Esophagus muscularis mucosa (tissue), 4 donors: ENCODE data around the gene FAT1.

Experiments
- EP300 ChIP-seq: sonication (generic); formaldehyde crosslinking; IDR thresholded peaks from one replicate; pipeline ENCODE4 v1.6.1; 2017; ENCODE audit warnings: antibody characterized with exemption
- POLR2A ChIP-seq: fragments of 450-650 bp; IDR thresholded peaks from one replicate; pipeline ENCODE4 v1.6.1; 2017; ENCODE audit warnings: antibody characterized with exemption, moderate library complexity, mild to moderate bottlenecking, low read depth
- POLR2AphosphoS5 ChIP-seq, 2 donors: sonication (generic); formaldehyde crosslinking; IDR thresholded peaks; one replicate each; pipeline ENCODE4 v1.6.1; 2017; ENCODE audit warnings: antibody characterized with exemption in 2 of 2
- TF ChIP-seq, protein P1 (sequence below), 3 experiments: fragments of 200-600 bp in 2 of 3; fragments of 450-650 bp in 1 of 3; sonication (generic) in 2 of 3; IDR thresholded peaks; one replicate each; pipeline ENCODE4 v1.5.1; 2017 to 2019; ENCODE audit warnings: antibody characterized with exemption in 3 of 3, mild to moderate bottlenecking in 2 of 3, moderate library complexity in 1 of 3

GRCh38 chr4:186724864-186725468 lies 1.3 kb upstream of the FAT1 start:
- TF ChIP-seq POLR2A (no peak), POLR2AphosphoS5 (IDR thresholded peaks at IDR 0.05) (no peak), EP300 (no peak)
- TF ChIP-seq, protein P1, sequence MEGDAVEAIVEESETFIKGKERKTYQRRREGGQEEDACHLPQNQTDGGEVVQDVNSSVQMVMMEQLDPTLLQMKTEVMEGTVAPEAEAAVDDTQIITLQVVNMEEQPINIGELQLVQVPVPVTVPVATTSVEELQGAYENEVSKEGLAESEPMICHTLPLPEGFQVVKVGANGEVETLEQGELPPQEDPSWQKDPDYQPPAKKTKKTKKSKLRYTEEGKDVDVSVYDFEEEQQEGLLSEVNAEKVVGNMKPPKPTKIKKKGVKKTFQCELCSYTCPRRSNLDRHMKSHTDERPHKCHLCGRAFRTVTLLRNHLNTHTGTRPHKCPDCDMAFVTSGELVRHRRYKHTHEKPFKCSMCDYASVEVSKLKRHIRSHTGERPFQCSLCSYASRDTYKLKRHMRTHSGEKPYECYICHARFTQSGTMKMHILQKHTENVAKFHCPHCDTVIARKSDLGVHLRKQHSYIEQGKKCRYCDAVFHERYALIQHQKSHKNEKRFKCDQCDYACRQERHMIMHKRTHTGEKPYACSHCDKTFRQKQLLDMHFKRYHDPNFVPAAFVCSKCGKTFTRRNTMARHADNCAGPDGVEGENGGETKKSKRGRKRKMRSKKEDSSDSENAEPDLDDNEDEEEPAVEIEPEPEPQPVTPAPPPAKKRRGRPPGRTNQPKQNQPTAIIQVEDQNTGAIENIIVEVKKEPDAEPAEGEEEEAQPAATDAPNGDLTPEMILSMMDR (IDR thresholded peaks at IDR 0.05) = no peak
